ENCODE results near the gene CCNG2.

Gene CCNG2

GRCh38 chr4:77155631-77156452 is 1.2 kb upstream of the CCNG2 start:
- H3K36me3 Mint-ChIP-seq = peaks cover 2% of the 10 kb centered on the region
- peak overlapping the region; percentile 91 for H3K27ac Mint-ChIP-seq
- H3K9me3 Mint-ChIP-seq (ENCODE audit: low read depth) = no peaks in the 10 kb centered on the region
- peaks cover 36% of the 10 kb centered on the region for H3K4me1 Mint-ChIP-seq (ENCODE audit: low read depth)
- H3K27me3 Mint-ChIP-seq = peaks cover 1% of the 10 kb centered on the region
- H3K4me3 Mint-ChIP-seq = peak overlapping the region; percentile 98

DNA sequence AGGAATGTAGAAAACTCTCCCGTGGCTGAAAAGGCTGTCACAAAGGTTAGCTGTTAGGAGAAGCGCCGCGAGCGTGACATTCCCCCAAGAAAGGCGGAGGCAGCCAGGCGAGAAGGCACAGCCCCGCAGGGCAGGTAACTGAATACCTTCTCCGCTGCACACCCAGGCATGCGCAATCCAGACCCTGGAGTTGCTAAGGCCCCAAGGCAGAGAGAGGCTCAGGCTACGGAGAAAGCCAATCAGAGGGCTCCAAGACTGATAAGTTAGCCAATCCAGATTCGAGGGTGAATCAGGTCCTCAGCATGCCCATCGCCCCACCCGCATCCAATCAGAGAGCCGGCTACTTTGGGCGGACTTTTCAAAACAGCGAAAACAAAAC is 485 bp upstream of the CCNG2 start:
- H3K9me3 Mint-ChIP-seq (ENCODE audit: low read depth) = no peaks in the 10 kb centered on the region
- H3K4me1 Mint-ChIP-seq (ENCODE audit: low read depth) = peaks cover 36% of the 10 kb centered on the region
- peak overlapping the region; percentile 98 for H3K4me3 Mint-ChIP-seq
- H3K36me3 Mint-ChIP-seq = peaks cover 2% of the 10 kb centered on the region
- peaks cover under 1% of the 10 kb centered on the region for H3K27me3 Mint-ChIP-seq
- H3K27ac Mint-ChIP-seq = peak overlapping the region; percentile 91

GRCh38 chr4:77157859-77158486 is 966 bp downstream of the CCNG2 start:
- H3K27ac Mint-ChIP-seq = peak overlapping the region; percentile 16
- no peaks in the 10 kb centered on the region for H3K27me3 Mint-ChIP-seq
- peak overlapping the region; percentile 98 for H3K4me3 Mint-ChIP-seq
- H3K36me3 Mint-ChIP-seq = peaks cover 7% of the 10 kb centered on the region
- peaks cover 38% of the 10 kb centered on the region for H3K4me1 Mint-ChIP-seq (ENCODE audit: low read depth)
- H3K9me3 Mint-ChIP-seq (ENCODE audit: low read depth) = no peaks in the 10 kb centered on the region

GRCh38 chr4:77158487-77158861 is 1.5 kb downstream of the CCNG2 start:
- Mint-ChIP-seq H3K4me3 (peak overlapping the region; percentile 98), H3K27ac (peak overlapping the region; percentile 16), H3K27me3 (no peaks in the 10 kb centered on the region), H3K9me3 (ENCODE audit: low read depth) (no peaks in the 10 kb centered on the region), H3K4me1 (ENCODE audit: low read depth) (peaks cover 40% of the 10 kb centered on the region), H3K36me3 (peaks cover 9% of the 10 kb centered on the region)

DNA sequence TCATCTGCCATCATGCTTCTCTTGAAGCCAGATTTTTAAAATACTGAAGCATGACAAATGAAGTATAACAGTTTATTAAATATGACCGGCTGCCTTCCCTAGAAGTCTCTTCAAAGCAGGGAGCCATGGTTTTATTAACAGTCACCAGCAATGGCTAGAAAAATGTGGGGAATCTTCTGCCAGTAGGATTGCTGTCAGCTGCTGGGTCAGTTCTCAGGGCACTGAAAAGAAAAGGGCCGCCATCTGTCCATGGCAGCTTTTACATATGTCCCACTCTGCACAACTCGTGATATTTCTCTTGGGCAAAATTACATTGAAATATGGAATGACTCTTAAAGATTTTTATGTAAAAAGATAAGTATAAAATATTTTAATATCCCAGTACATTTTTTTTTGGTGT is 2.8 kb downstream of the CCNG2 start:
- Mint-ChIP-seq H3K4me3 (no peak overlapping the region), H3K27ac (no peak overlapping the region), H3K27me3 (no peaks in the 10 kb centered on the region), H3K36me3 (peaks cover 10% of the 10 kb centered on the region), H3K4me1 (ENCODE audit: low read depth) (peaks cover 36% of the 10 kb centered on the region), H3K9me3 (ENCODE audit: low read depth) (no peaks in the 10 kb centered on the region)

GRCh38 chr4:77163641-77164040 is 6.6 kb downstream of the CCNG2 start:
- no peak overlapping the region for H3K4me3 Mint-ChIP-seq
- no peak overlapping the region for H3K27ac Mint-ChIP-seq
- peaks cover 12% of the 10 kb centered on the region for H3K36me3 Mint-ChIP-seq
- no peaks in the 10 kb centered on the region for H3K9me3 Mint-ChIP-seq (ENCODE audit: low read depth)
- H3K4me1 Mint-ChIP-seq (ENCODE audit: low read depth) = peaks cover 15% of the 10 kb centered on the region
- H3K27me3 Mint-ChIP-seq = no peaks in the 10 kb centered on the region

- Mint-ChIP-seq H3K27ac (no peak overlapping the region), H3K4me1 (ENCODE audit: low read depth) (peaks cover 8% of the 10 kb centered on the region), H3K9me3 (ENCODE audit: low read depth) (no peaks in the 10 kb centered on the region), H3K36me3 (peaks cover 6% of the 10 kb centered on the region), H3K4me3 (no peak overlapping the region), H3K27me3 (no peaks in the 10 kb centered on the region)
These were observed 10.2 kb downstream of the CCNG2 start for GRCh38 chr4:77167173-77167572.

GRCh38 chr4:77167866-77168265 is 10.9 kb downstream of the CCNG2 start:
- Mint-ChIP-seq H3K4me1 (ENCODE audit: low read depth) (peaks cover 5% of the 10 kb centered on the region), H3K27ac (no peak overlapping the region), H3K27me3 (no peaks in the 10 kb centered on the region), H3K4me3 (no peak overlapping the region), H3K9me3 (ENCODE audit: low read depth) (no peaks in the 10 kb centered on the region), H3K36me3 (peaks cover 6% of the 10 kb centered on the region)

DNA sequence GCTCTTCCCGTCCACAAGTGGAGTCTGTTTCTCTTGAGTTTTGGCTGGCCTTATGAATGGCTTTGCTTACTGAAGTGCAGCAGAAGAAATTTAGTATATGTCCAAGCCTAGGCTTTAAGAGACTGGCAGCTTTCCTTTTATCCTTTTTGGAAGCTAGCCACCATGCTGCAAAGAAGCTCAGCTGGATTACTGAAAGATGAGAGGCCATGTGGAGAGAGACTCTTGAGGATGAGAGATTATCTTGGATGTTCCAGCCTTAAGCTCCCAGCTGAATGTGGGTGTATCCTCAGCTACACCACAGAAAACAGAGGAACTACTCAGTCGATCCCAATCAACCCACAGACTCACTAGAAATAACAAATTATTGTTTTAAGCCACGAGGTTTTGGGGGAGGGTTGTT is 12.5 kb downstream of the CCNG2 start:
- Mint-ChIP-seq H3K4me1 (ENCODE audit: low read depth) (peaks cover 2% of the 10 kb centered on the region), H3K9me3 (ENCODE audit: low read depth) (no peaks in the 10 kb centered on the region), H3K4me3 (no peak overlapping the region), H3K27ac (no peak overlapping the region), H3K27me3 (no peaks in the 10 kb centered on the region), H3K36me3 (peaks cover 3% of the 10 kb centered on the region)

GRCh38 chr4:77170926-77171325 is 13.9 kb downstream of the CCNG2 start:
- Mint-ChIP-seq H3K27ac (no peak overlapping the region), H3K36me3 (no peaks in the 10 kb centered on the region), H3K27me3 (no peaks in the 10 kb centered on the region), H3K4me3 (no peak overlapping the region), H3K4me1 (ENCODE audit: low read depth) (no peaks in the 10 kb centered on the region), H3K9me3 (ENCODE audit: low read depth) (no peaks in the 10 kb centered on the region)

DNA sequence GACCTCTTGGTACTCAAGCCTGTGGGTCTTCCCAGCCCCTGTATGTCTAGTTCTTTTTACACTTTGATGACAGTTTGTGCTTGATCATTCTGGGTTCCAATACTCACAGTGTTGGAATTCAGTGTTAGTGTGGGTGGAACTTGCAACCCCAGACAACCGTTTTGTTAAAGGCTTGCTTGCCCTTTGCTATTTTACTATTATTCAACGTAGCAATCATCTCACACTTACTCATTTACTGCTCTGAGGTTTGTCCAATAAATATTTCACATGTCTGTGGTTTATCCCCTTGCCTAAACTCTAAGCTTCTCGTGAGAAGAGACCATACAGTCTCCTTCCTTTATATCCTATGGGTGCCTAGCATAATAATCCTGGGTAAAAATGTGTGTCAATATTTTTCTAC is 15.3 kb downstream of the CCNG2 start:
- no peaks in the 10 kb centered on the region for H3K36me3 Mint-ChIP-seq
- H3K27ac Mint-ChIP-seq = no peak overlapping the region
- H3K4me3 Mint-ChIP-seq = no peak overlapping the region
- H3K9me3 Mint-ChIP-seq (ENCODE audit: low read depth) = no peaks in the 10 kb centered on the region
- H3K27me3 Mint-ChIP-seq = no peaks in the 10 kb centered on the region
- H3K4me1 Mint-ChIP-seq (ENCODE audit: low read depth) = no peaks in the 10 kb centered on the region

DNA sequence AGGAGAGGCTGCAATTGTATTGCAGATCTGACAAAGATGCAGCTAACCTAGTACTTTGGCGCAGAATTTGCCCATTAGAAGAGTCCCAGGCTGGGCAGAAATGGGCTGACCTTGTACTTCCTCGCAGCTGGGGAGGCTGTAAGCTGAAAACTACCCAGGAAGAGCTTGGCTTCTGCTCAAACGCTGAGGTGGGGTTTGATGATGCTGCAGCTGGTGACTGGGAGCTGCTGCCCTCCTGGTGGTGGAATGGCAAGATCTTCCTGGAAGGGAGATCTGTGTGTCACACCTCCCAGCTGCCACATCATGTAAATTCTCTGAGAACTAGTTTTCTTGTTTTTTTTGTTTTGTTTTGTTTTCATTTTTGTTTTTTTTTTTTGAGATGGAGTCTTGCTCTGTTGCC is 17.4 kb downstream of the CCNG2 start:
- no peak overlapping the region for H3K27ac Mint-ChIP-seq
- H3K4me1 Mint-ChIP-seq (ENCODE audit: low read depth) = no peaks in the 10 kb centered on the region
- no peak overlapping the region for H3K4me3 Mint-ChIP-seq
- H3K27me3 Mint-ChIP-seq = no peaks in the 10 kb centered on the region
- no peaks in the 10 kb centered on the region for H3K9me3 Mint-ChIP-seq (ENCODE audit: low read depth)
- H3K36me3 Mint-ChIP-seq = no peaks in the 10 kb centered on the region

DNA sequence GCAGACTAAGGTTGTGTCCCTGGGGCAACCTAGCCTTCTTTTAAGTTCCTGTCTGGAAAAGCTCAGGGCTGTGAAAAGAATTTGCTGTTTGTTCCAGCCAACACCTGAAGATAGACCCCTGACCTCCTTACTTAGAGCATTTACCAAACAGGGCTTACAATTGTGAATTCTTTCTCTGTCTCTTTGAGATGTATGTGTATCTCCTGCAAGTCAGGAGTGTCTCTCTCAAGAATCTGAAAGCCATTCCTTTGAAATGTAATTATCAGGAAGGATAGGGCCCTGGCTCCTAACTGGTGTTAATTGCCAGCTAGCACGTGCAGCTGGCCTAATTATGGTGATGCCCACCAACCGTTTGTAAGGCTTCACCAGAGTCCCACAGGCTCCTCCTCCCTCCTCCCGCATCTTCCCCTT is 18.2 kb downstream of the CCNG2 start:
- no peaks in the 10 kb centered on the region for H3K27me3 Mint-ChIP-seq
- no peaks in the 10 kb centered on the region for H3K36me3 Mint-ChIP-seq
- no peak overlapping the region for H3K4me3 Mint-ChIP-seq
- H3K27ac Mint-ChIP-seq = no peak overlapping the region
- H3K9me3 Mint-ChIP-seq (ENCODE audit: low read depth) = no peaks in the 10 kb centered on the region
- H3K4me1 Mint-ChIP-seq (ENCODE audit: low read depth) = no peaks in the 10 kb centered on the region

DNA sequence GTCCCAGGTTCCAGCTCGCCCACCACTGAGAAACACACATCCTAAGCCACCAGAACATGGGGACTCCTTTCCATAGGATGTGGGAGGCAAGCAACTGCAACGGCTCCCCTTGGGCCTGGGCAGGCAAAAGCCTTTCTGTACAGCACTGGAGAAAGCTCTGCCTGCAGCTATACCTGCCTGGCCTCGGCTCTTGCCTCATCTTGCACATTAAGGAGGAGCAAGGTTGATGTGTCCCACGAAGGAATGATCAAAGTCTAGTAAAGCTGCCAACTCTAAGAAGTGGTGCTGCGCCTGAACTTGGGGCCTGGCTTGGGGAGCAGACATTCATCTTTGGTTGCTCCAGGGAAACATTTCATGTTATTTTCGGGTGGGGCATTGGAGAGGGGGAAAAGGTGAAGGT is 19.6 kb downstream of the CCNG2 start:
- H3K36me3 Mint-ChIP-seq = no peaks in the 10 kb centered on the region
- H3K9me3 Mint-ChIP-seq (ENCODE audit: low read depth) = no peaks in the 10 kb centered on the region
- H3K4me3 Mint-ChIP-seq = no peak overlapping the region
- no peaks in the 10 kb centered on the region for H3K4me1 Mint-ChIP-seq (ENCODE audit: low read depth)
- H3K27me3 Mint-ChIP-seq = no peaks in the 10 kb centered on the region
- H3K27ac Mint-ChIP-seq = no peak overlapping the region

DNA sequence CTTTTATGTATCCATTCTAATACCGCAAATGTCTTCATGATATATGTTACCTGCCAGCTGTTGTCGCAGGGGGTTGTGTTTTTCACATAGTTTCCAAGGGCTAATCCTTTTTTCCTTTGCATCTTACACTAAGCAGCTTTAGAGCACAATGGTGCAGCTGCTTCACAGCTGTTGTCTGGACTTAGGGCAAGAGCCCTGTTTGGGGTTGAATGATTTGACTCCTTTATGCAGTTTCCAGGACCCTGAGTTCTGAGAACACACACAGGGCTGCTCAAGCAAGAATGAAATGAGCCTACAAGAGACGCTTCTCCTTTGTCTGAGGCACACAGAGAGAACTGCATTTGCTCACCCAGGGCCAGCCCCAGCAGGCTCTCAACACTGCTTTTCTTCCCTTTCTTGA is 20.2 kb downstream of the CCNG2 start:
- no peaks in the 10 kb centered on the region for H3K4me1 Mint-ChIP-seq (ENCODE audit: low read depth)
- H3K36me3 Mint-ChIP-seq = no peaks in the 10 kb centered on the region
- no peak overlapping the region for H3K4me3 Mint-ChIP-seq
- H3K9me3 Mint-ChIP-seq (ENCODE audit: low read depth) = no peaks in the 10 kb centered on the region
- no peak overlapping the region for H3K27ac Mint-ChIP-seq
- H3K27me3 Mint-ChIP-seq = no peaks in the 10 kb centered on the region

GRCh38 chr4:77178560-77178959 is 21.6 kb downstream of the CCNG2 start:
- Mint-ChIP-seq H3K36me3 (no peaks in the 10 kb centered on the region), H3K4me3 (no peak overlapping the region), H3K27me3 (no peaks in the 10 kb centered on the region), H3K27ac (no peak overlapping the region), H3K9me3 (ENCODE audit: low read depth) (no peaks in the 10 kb centered on the region), H3K4me1 (ENCODE audit: low read depth) (no peaks in the 10 kb centered on the region)

Measured in activated naive CD8-positive, alpha-beta T cell (primary cell).